ENCODE data around the gene OLFM4.

Gene OLFM4

DNA sequence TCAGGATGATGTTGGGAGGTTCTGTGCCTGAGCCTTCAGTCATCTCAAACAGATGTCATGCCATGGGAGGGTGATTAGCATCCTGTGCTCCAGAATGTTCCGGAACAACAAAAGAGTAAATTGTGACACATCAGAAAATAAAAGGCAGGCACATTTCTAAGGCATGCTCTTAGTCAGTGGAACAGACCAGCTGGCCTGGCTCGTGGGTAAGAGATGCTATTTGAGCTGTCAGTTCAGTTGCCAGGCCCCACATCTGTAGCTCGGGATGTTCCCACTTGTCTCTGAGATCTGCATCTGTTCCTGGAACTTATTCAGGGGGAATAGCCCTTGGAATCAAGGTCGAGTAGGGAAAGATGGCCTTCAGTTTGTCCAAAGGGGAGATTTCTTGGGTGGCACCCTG is 26.0 kb downstream of the OLFM4 start:
- TF ChIP-seq, protein P1, sequence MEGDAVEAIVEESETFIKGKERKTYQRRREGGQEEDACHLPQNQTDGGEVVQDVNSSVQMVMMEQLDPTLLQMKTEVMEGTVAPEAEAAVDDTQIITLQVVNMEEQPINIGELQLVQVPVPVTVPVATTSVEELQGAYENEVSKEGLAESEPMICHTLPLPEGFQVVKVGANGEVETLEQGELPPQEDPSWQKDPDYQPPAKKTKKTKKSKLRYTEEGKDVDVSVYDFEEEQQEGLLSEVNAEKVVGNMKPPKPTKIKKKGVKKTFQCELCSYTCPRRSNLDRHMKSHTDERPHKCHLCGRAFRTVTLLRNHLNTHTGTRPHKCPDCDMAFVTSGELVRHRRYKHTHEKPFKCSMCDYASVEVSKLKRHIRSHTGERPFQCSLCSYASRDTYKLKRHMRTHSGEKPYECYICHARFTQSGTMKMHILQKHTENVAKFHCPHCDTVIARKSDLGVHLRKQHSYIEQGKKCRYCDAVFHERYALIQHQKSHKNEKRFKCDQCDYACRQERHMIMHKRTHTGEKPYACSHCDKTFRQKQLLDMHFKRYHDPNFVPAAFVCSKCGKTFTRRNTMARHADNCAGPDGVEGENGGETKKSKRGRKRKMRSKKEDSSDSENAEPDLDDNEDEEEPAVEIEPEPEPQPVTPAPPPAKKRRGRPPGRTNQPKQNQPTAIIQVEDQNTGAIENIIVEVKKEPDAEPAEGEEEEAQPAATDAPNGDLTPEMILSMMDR (IDR thresholded peaks at IDR 0.05): no peak
- H3K4me3 ChIP-seq (ENCODE audit: low read depth in 1 of 2, low read length in 1 of 2): no peak overlapping the region
- H3K36me3 ChIP-seq: peaks cover 10% of the 10 kb centered on the region
- no peaks in the 10 kb centered on the region for H3K27me3 ChIP-seq
- H3K9me3 ChIP-seq: no peaks in the 10 kb centered on the region
- no peak overlapping the region for H3K27ac ChIP-seq
- peaks cover 9 to 19% of the 10 kb centered on the region in 2 experiments for H3K4me1 ChIP-seq (ENCODE audit: control insufficient read depth in 1 of 2, insufficient read depth in 1 of 2, low read depth in 1 of 2, low read length in 1 of 2)

DNA sequence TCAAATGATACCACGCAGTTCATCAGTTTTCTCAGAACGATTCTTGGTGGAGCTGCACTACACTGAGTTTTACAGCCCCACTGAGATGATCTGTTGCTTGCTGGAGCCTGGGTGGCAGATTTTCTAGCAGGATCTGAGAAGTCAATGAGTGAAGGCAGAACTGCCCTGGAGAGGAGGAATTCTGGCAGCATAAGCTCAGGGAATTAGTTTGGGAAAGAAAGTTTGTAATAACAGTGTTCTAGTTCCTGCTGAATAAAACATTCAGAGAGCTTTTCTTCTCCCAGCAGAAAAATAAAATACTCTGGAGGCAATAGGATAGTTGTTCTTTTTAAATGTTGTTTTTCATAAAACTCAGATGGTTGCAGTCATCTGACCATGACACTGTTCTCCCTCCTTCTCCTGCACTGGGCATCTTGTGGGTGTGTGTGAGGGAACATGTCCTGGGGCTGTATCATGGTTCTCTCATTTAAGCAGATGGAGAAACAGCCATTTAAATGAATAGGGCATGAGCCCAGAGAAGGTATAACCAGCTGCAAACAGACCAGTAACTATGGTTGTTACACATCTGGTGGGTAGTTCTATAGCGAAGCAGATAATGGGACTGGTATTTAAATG is 29.6 kb downstream of the OLFM4 start:
- H3K4me3 ChIP-seq (ENCODE audit: low read depth in 1 of 2, low read length in 1 of 2): no peak overlapping the region
- no peak overlapping the region for H3K27ac ChIP-seq
- no peaks in the 10 kb centered on the region for H3K27me3 ChIP-seq
- H3K9me3 ChIP-seq: no peaks in the 10 kb centered on the region
- peaks cover 9 to 19% of the 10 kb centered on the region in 2 experiments for H3K4me1 ChIP-seq (ENCODE audit: control insufficient read depth in 1 of 2, insufficient read depth in 1 of 2, low read depth in 1 of 2, low read length in 1 of 2)
- TF ChIP-seq, protein P1 (IDR thresholded peaks at IDR 0.05): no peak
- H3K36me3 ChIP-seq: peaks cover 8% of the 10 kb centered on the region

DNA sequence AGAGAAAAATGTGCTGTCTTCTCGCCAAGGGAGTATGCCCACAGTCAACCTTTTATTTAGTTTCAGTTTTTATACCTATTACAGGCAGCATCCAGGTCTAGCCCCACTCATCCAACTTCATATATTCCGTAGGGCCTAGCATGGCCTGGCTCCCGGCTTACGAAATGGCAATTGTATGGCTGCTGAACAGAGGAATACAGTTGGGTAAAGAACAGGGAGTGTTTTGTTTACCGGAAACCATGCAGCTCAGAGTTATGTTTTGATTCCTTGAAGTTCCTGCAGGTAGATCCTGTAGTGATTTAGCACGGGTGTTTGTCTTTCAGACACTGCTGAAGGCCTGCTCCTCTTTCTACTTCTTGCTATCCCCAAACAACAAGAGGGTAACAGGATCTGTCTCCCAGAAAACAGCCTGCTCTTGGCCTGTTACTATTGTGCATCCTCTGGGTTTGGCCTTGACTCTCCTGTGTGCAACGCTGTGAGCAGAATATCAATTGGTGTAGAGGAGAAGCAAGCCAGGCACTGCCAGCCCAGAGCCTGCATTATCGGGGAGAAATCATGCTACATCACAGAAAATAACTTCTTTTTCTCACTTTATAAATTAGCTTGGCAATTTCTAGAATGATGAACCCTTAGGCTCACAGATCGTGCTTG is 32.4 kb downstream of the OLFM4 start:
- Histone ChIP-seq H3K4me3 (ENCODE audit: low read depth in 1 of 2, low read length in 1 of 2) (no peak overlapping the region), H3K4me1 (ENCODE audit: control insufficient read depth in 1 of 2, insufficient read depth in 1 of 2, low read depth in 1 of 2, low read length in 1 of 2) (peaks cover 9 to 19% of the 10 kb centered on the region in 2 experiments), H3K27ac (no peak overlapping the region), H3K36me3 (peaks cover 8% of the 10 kb centered on the region), H3K9me3 (no peaks in the 10 kb centered on the region), H3K27me3 (no peaks in the 10 kb centered on the region)
- TF ChIP-seq, protein P1 (IDR thresholded peaks at IDR 0.05): no peak

- Histone ChIP-seq H3K9me3 (no peaks in the 10 kb centered on the region), H3K4me3 (ENCODE audit: low read depth in 1 of 2, low read length in 1 of 2) (no peak overlapping the region), H3K27ac (no peak overlapping the region), H3K36me3 (peaks cover 10% of the 10 kb centered on the region), H3K4me1 (ENCODE audit: control insufficient read depth in 1 of 2, insufficient read depth in 1 of 2, low read depth in 1 of 2, low read length in 1 of 2) (peaks cover 3 to 5% of the 10 kb centered on the region in 2 experiments), H3K27me3 (no peaks in the 10 kb centered on the region)
- TF ChIP-seq, protein P1 (IDR thresholded peaks at IDR 0.05): no peak
Measured at GRCh38 chr13:53064731-53065130, 36.1 kb downstream of the OLFM4 start.

GRCh38 chr13:53066411-53066810 is 37.8 kb downstream of the OLFM4 start:
- H3K27ac ChIP-seq: no peak overlapping the region
- H3K36me3 ChIP-seq: peaks cover 6% of the 10 kb centered on the region
- no peaks in the 10 kb centered on the region for H3K9me3 ChIP-seq
- TF ChIP-seq, protein P1 (IDR thresholded peaks at IDR 0.05): no peak
- H3K4me3 ChIP-seq (ENCODE audit: low read depth in 1 of 2, low read length in 1 of 2): no peak overlapping the region
- H3K27me3 ChIP-seq: no peaks in the 10 kb centered on the region
- H3K4me1 ChIP-seq (ENCODE audit: control insufficient read depth in 1 of 2, insufficient read depth in 1 of 2, low read depth in 1 of 2, low read length in 1 of 2): peaks cover 3 to 5% of the 10 kb centered on the region in 2 experiments

All from neutrophil (primary cell).